Measurements from ENCODE around the gene NMNAT3. TPM values are rescaled to one million over a fixed set of nuclear protein-coding genes. Genes with fewer than 3 reads are reported as not detected.
"Not testable (repeated sequence)": the region's sequence is repeated elsewhere in the genome, so short reads cannot be mapped to it uniquely, and the experiment has no call there.

NMNAT3 gene
- total RNA-seq, 1 experiment from 2014 or later, result 1.0 TPM

- TF ChIP-seq CTCF (IDR thresholded peaks at IDR 0.05; ENCODE audit: unreplicated experiment), result no peak
- no peaks in the 10 kb centered on the region for H3K27me3 Mint-ChIP-seq (ENCODE audit: insufficient read depth, unreplicated experiment)
- intact Hi-C loops (cut with micrococcal nuclease), result no loop called here
- no peak overlapping the region for H3K4me3 Mint-ChIP-seq (ENCODE audit: unreplicated experiment)
- POLR2A ChIA-PET, result no interaction called here
- H3K27ac Mint-ChIP-seq (ENCODE audit: low read depth, unreplicated experiment), result no peak overlapping the region
- H3K4me1 Mint-ChIP-seq (ENCODE audit: insufficient read depth, unreplicated experiment), result peaks cover 24% of the 10 kb centered on the region
- no peaks in the 10 kb centered on the region for H3K36me3 Mint-ChIP-seq (ENCODE audit: insufficient read depth, unreplicated experiment)
- CTCF ChIA-PET, result no interaction called here
- no peaks in the 10 kb centered on the region for H3K9me3 Mint-ChIP-seq (ENCODE audit: unreplicated experiment)
- no TSS peak for BruUV-seq (replicated peaks)
- DNase-seq (ENCODE audit: unreplicated experiment), result no peak
Observed at GRCh38 chr3:139597947-139598346, 79.8 kb downstream of the NMNAT3 start.

- intact Hi-C loops (cut with micrococcal nuclease); H3K4me1 Mint-ChIP-seq (ENCODE audit: insufficient read depth, unreplicated experiment); H3K4me3 Mint-ChIP-seq (ENCODE audit: unreplicated experiment); CTCF ChIA-PET; H3K36me3 Mint-ChIP-seq (ENCODE audit: insufficient read depth, unreplicated experiment); POLR2A ChIA-PET; H3K27ac Mint-ChIP-seq (ENCODE audit: low read depth, unreplicated experiment); BruUV-seq (replicated peaks); H3K27me3 Mint-ChIP-seq (ENCODE audit: insufficient read depth, unreplicated experiment); H3K9me3 Mint-ChIP-seq (ENCODE audit: unreplicated experiment); DNase-seq (ENCODE audit: unreplicated experiment): not testable (repeated sequence)
Observed at GRCh38 chr3:139591186-139591585, 86.6 kb downstream of the NMNAT3 start.

- no peak overlapping the region for H3K4me3 Mint-ChIP-seq (ENCODE audit: unreplicated experiment)
- ChIA-PET CTCF (interaction anchor here (0.6 to 2.4 kb wide), 4 partner anchors 15 to 164 kb away, joined by 3 to 6 read pairs (median 4); no protein-coding TSS in a partner anchor), POLR2A (no interaction called here)
- H3K27ac Mint-ChIP-seq (ENCODE audit: low read depth, unreplicated experiment), result no peak overlapping the region
- H3K36me3 Mint-ChIP-seq (ENCODE audit: insufficient read depth, unreplicated experiment), result no peaks in the 10 kb centered on the region
- H3K27me3 Mint-ChIP-seq (ENCODE audit: insufficient read depth, unreplicated experiment), result no peaks in the 10 kb centered on the region
- H3K9me3 Mint-ChIP-seq (ENCODE audit: unreplicated experiment), result no peaks in the 10 kb centered on the region
- no TSS peak for BruUV-seq (replicated peaks)
- DNase-seq (ENCODE audit: unreplicated experiment), result peak; percentile 67
- H3K4me1 Mint-ChIP-seq (ENCODE audit: insufficient read depth, unreplicated experiment), result no peaks in the 10 kb centered on the region
- no peak for TF ChIP-seq CTCF (IDR thresholded peaks at IDR 0.05; ENCODE audit: unreplicated experiment)
- intact Hi-C loops (cut with micrococcal nuclease), result loop anchor here (10.0 kb wide), 1 partner anchor 346 kb away; the partner anchor contains the start of gene CLSTN2
Observed at GRCh38 chr3:139588450-139588849, 89.3 kb downstream of the NMNAT3 start.

- DNase-seq (ENCODE audit: unreplicated experiment), result no peak
- ChIA-PET POLR2A (interaction anchor here (1.4 kb wide), 1 partner anchor 14 kb away, joined by 9 read pairs; no protein-coding TSS in a partner anchor), CTCF (interaction anchor here (0.6 to 2.4 kb wide), 5 partner anchors 16 to 159 kb away, joined by 3 to 6 read pairs (median 3); no protein-coding TSS in a partner anchor)
- H3K27me3 Mint-ChIP-seq (ENCODE audit: insufficient read depth, unreplicated experiment), result no peaks in the 10 kb centered on the region
- no peaks in the 10 kb centered on the region for H3K4me1 Mint-ChIP-seq (ENCODE audit: insufficient read depth, unreplicated experiment)
- no peak overlapping the region for H3K27ac Mint-ChIP-seq (ENCODE audit: low read depth, unreplicated experiment)
- no peaks in the 10 kb centered on the region for H3K36me3 Mint-ChIP-seq (ENCODE audit: insufficient read depth, unreplicated experiment)
- H3K9me3 Mint-ChIP-seq (ENCODE audit: unreplicated experiment), result no peaks in the 10 kb centered on the region
- intact Hi-C loops (cut with micrococcal nuclease), result loop anchor here (10.0 kb wide), 1 partner anchor 347 kb away; the partner anchor contains the start of gene CLSTN2
- BruUV-seq (replicated peaks), result no TSS peak
- no peak for TF ChIP-seq CTCF (IDR thresholded peaks at IDR 0.05; ENCODE audit: unreplicated experiment)
- no peak overlapping the region for H3K4me3 Mint-ChIP-seq (ENCODE audit: unreplicated experiment)
Observed at GRCh38 chr3:139587797-139588196, 90.0 kb downstream of the NMNAT3 start.
